HG03342 (cell line): ENCODE results near the gene CYP27B1.

Experiments
- ATAC-seq: cut with Tn5 transposase; IDR thresholded peaks from one replicate; pipeline ENCODE4 v1.9.1; 2021; ENCODE audit warnings: mild to moderate bottlenecking, moderate library complexity; ENCODE audit not compliant: unreplicated experiment

Gene CYP27B1

GRCh38 chr12:57766464-57767304, at the start of gene CYP27B1:
TSS of gene CYP27B1 (minus strand) at chr12:57767078. CDS start at chr12:57767041, 37 bp downstream.
- no peak for ATAC-seq

GRCh38 chr12:57816001-57816854, 49.4 kb upstream of the CYP27B1 start:
- ATAC-seq: no peak

- ATAC-seq: no peak
These were observed 48.5 kb upstream of the CYP27B1 start for GRCh38 chr12:57815177-57816000.

GRCh38 chr12:57813971-57814772, 47.3 kb upstream of the CYP27B1 start:
- ATAC-seq: no peak

GRCh38 chr12:57813111-57813970, 46.5 kb upstream of the CYP27B1 start:
- no peak for ATAC-seq

GRCh38 chr12:57811028-57811755, 44.3 kb upstream of the CYP27B1 start:
- no peak for ATAC-seq

- no peak for ATAC-seq
These were observed 43.6 kb upstream of the CYP27B1 start for GRCh38 chr12:57810450-57810849.

- no peak for ATAC-seq
These were observed 42.5 kb upstream of the CYP27B1 start for GRCh38 chr12:57809425-57809824.

GRCh38 chr12:57808351-57808750, 41.5 kb upstream of the CYP27B1 start:
- ATAC-seq: no peak

GRCh38 chr12:57807285-57807684, 40.4 kb upstream of the CYP27B1 start:
- no peak for ATAC-seq

- no peak for ATAC-seq
These were observed 39.8 kb upstream of the CYP27B1 start for GRCh38 chr12:57806677-57807076.

- no peak for ATAC-seq
These were observed 36.5 kb upstream of the CYP27B1 start for GRCh38 chr12:57803319-57803893.

GRCh38 chr12:57802607-57803006, 35.7 kb upstream of the CYP27B1 start:
- no peak for ATAC-seq

- no peak for ATAC-seq
These were observed 34.1 kb upstream of the CYP27B1 start for GRCh38 chr12:57800965-57801364.

- ATAC-seq: no peak
These were observed 31.1 kb upstream of the CYP27B1 start for GRCh38 chr12:57797933-57798332.

GRCh38 chr12:57796996-57797395, 30.1 kb upstream of the CYP27B1 start:
- no peak for ATAC-seq

- ATAC-seq: no peak
These were observed 28.5 kb upstream of the CYP27B1 start for GRCh38 chr12:57795354-57795753.

GRCh38 chr12:57793920-57794319, 27.0 kb upstream of the CYP27B1 start:
- ATAC-seq: no peak
